Smooth muscle cell (in vitro differentiated cells): Measurements from ENCODE around the gene UCK1. TPM values are rescaled to one million over a fixed set of nuclear protein-coding genes. Genes with fewer than 3 reads are reported as not detected.

Experiments
- DNase-seq: peaks from one replicate; lab custom pipeline; 2025; ENCODE audit not compliant: unreplicated experiment; lab: John Stamatoyannopoulos, UW
- H2AFZ ChIP-seq: fragments of 200-600 bp; sonication (generic); 2 replicates; pipeline ENCODE4 v1.6.0; 2016; ENCODE audit warnings: antibody characterized with exemption, low read depth, mild to moderate bottlenecking
- H3F3A ChIP-seq: fragments of 200-600 bp; sonication (generic); 2 replicates; pipeline ENCODE4 v1.6.0; 2017; ENCODE audit warnings: antibody characterized with exemption, low read depth
- H3K27ac ChIP-seq: fragments of 200-600 bp; sonication (generic); 2 replicates; pipeline ENCODE4 v1.5.1; 2016; ENCODE audit warnings: low read depth, mild to moderate bottlenecking
- H3K27me3 ChIP-seq: fragments of 200-600 bp; sonication (generic); 2 replicates; pipeline ENCODE4 v1.6.1; 2016; ENCODE audit warnings: low read depth, mild to moderate bottlenecking
- H3K36me3 ChIP-seq: fragments of 200-600 bp; sonication (generic); 2 replicates; pipeline ENCODE4 v1.5.1; 2016; ENCODE audit warnings: low read depth
- H3K4me1 ChIP-seq: fragments of 200-600 bp; sonication (generic); 2 replicates; pipeline ENCODE4 v1.5.1; 2016; ENCODE audit warnings: low read depth
- H3K4me2 ChIP-seq: fragments of 200-600 bp; sonication (generic); 2 replicates; pipeline ENCODE4 v1.6.0; 2016; ENCODE audit warnings: mild to moderate bottlenecking
- H3K4me3 ChIP-seq: fragments of 200-600 bp; sonication (generic); 2 replicates; pipeline ENCODE4 v1.5.1; 2016; ENCODE audit warnings: mild to moderate bottlenecking
- H3K79me2 ChIP-seq: fragments of 200-600 bp; sonication (generic); 2 replicates; pipeline ENCODE4 v1.6.0; 2016; ENCODE audit warnings: low read depth, mild to moderate bottlenecking
- H3K9ac ChIP-seq: fragments of 200-600 bp; sonication (generic); 2 replicates; pipeline ENCODE4 v1.6.0; 2016; ENCODE audit warnings: low read depth
- H3K9me3 ChIP-seq: fragments of 200-600 bp; sonication (generic); replicated peaks from 2 replicates; pipeline ENCODE4 v1.5.1; 2016; ENCODE audit warnings: low read depth
- H4K20me1 ChIP-seq: fragments of 200-600 bp; sonication (generic); 2 replicates; pipeline ENCODE4 v1.6.0; 2016; ENCODE audit warnings: low read depth
- WGBS: methylation state at CpG from one replicate; pipeline ENCODE4 v1.1.7; 2016; ENCODE audit warnings: low lambda C conversion rate; 5-methylcytosine and 5-hydroxymethylcytosine counted together
- polyA plus RNA-seq: library from polyadenylated mRNA; unstranded; fragments of >200 nt; fragmentation: Nextera tagmentation; extraction: Ambion mirVana; gene quantifications from 2 replicates; pipeline ENCODE4 v1.2.1, GENCODE V29; 2016
- total RNA-seq: library from RNA; depleted of rRNA; stranded (reverse); fragments of >200 nt; gene quantifications from 2 replicates; pipeline ENCODE4 v1.2.3, GENCODE V29; 2014
- TF ChIP-seq, protein P1 (sequence below): fragments of 200-600 bp; sonication (generic); IDR thresholded peaks from 2 replicates; pipeline ENCODE4 v1.5.1; 2017; ENCODE audit warnings: borderline replicate concordance, mild to moderate bottlenecking, antibody characterized with exemption; ENCODE audit not compliant: insufficient read depth, poor library complexity, severe bottlenecking

Gene UCK1
- total and polyA plus RNA-seq, 2 experiments from 2014 or later = 9.7 to 20.2 TPM

DNA sequence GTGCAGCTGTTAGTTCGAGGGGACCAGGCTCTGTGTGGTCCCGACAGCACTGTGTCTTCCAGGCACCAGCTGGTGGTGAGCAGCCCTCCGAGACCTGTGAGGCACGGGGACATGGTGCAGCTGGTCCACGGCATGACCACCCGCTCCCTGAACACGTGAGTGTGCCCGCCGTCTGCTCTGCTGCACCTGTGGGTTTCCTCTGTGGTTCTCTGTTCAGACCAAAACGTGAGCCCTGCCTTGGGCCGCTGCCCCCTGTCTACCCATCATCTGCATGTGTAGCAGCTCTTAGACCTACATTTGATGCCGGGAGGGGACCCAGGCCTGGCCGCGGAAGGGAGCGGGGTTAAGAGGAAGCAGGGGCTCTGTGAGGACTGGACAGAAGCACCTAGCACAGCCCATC is 17.9 kb downstream of the UCK1 start:
- Histone ChIP-seq H3F3A (no peaks in the 10 kb centered on the region), H2AFZ (no peak overlapping the region), H3K4me3 (no peak overlapping the region), H3K4me2 (no peak overlapping the region), H4K20me1 (no peaks in the 10 kb centered on the region), H3K27me3 (no peaks in the 10 kb centered on the region), H3K9ac (no peak overlapping the region), H3K4me1 (no peaks in the 10 kb centered on the region), H3K27ac (no peak overlapping the region), H3K36me3 (peaks cover 8% of the 10 kb centered on the region), H3K79me2 (no peaks in the 10 kb centered on the region), H3K9me3 (no peaks in the 10 kb centered on the region)
- no peak for DNase-seq
- TF ChIP-seq, protein P1, sequence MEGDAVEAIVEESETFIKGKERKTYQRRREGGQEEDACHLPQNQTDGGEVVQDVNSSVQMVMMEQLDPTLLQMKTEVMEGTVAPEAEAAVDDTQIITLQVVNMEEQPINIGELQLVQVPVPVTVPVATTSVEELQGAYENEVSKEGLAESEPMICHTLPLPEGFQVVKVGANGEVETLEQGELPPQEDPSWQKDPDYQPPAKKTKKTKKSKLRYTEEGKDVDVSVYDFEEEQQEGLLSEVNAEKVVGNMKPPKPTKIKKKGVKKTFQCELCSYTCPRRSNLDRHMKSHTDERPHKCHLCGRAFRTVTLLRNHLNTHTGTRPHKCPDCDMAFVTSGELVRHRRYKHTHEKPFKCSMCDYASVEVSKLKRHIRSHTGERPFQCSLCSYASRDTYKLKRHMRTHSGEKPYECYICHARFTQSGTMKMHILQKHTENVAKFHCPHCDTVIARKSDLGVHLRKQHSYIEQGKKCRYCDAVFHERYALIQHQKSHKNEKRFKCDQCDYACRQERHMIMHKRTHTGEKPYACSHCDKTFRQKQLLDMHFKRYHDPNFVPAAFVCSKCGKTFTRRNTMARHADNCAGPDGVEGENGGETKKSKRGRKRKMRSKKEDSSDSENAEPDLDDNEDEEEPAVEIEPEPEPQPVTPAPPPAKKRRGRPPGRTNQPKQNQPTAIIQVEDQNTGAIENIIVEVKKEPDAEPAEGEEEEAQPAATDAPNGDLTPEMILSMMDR = no peak
- WGBS = 96% methylated on average over 15 of the region's 15 CpGs

DNA sequence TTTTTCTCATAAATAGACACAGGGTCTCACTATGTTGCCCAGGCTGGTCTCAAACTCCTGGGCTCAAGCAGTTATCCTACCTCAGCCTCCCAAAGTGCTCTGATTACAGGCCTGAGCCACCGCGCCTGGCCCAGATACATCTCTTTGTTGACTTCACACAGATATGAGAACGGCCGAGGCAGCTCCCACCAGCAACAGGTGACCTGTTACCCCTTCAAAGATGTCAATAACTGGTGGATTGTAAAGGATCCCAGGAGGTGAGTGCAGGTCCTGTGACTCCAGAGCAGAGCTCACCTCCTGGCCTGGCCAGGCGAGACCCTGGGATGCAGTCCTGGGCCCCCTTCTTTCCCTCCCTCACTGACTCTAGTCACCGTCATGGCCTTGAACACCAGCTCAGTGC is 19.2 kb downstream of the UCK1 start:
- Histone ChIP-seq H3K27me3 (no peaks in the 10 kb centered on the region), H3K36me3 (peaks cover 8% of the 10 kb centered on the region), H3K79me2 (no peaks in the 10 kb centered on the region), H3K27ac (no peak overlapping the region), H3K4me2 (no peak overlapping the region), H3F3A (no peaks in the 10 kb centered on the region), H3K9ac (no peak overlapping the region), H3K4me1 (no peaks in the 10 kb centered on the region), H4K20me1 (no peaks in the 10 kb centered on the region), H2AFZ (no peak overlapping the region), H3K9me3 (no peaks in the 10 kb centered on the region), H3K4me3 (no peak overlapping the region)
- DNase-seq = no peak
- TF ChIP-seq, protein P1 = no peak
- WGBS = 98% methylated on average over 6 of the region's 6 CpGs

DNA sequence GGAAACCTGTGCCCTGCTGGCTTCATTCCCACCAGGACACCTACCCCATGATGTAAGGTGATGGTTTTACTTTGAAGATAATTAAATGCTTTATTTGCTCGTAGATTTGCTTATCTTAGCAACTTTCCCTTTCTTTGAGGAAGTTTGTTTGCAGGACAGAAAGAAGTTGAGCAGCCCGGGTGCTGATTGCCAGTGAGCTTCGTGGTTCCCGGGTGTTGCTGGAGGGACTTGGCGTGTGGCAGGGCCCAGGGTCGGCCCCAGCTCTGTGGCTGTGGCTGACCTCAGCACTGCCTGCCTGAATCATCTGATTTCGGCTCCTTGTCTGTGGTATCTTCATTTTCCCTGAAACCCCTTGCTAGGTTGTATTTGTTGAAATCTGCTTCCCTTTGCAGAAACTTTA is 19.6 kb downstream of the UCK1 start:
- H3K4me3 ChIP-seq = no peak overlapping the region
- no peak for DNase-seq
- TF ChIP-seq, protein P1 = no peak
- no peaks in the 10 kb centered on the region for H3K4me1 ChIP-seq
- no peak overlapping the region for H3K27ac ChIP-seq
- H3F3A ChIP-seq = no peaks in the 10 kb centered on the region
- H3K9me3 ChIP-seq = no peaks in the 10 kb centered on the region
- H2AFZ ChIP-seq = no peak overlapping the region
- no peak overlapping the region for H3K9ac ChIP-seq
- H4K20me1 ChIP-seq = no peaks in the 10 kb centered on the region
- 90% methylated on average over 7 of the region's 7 CpGs for WGBS
- H3K27me3 ChIP-seq = no peaks in the 10 kb centered on the region
- H3K36me3 ChIP-seq = peaks cover 8% of the 10 kb centered on the region
- H3K4me2 ChIP-seq = no peak overlapping the region
- no peaks in the 10 kb centered on the region for H3K79me2 ChIP-seq

DNA sequence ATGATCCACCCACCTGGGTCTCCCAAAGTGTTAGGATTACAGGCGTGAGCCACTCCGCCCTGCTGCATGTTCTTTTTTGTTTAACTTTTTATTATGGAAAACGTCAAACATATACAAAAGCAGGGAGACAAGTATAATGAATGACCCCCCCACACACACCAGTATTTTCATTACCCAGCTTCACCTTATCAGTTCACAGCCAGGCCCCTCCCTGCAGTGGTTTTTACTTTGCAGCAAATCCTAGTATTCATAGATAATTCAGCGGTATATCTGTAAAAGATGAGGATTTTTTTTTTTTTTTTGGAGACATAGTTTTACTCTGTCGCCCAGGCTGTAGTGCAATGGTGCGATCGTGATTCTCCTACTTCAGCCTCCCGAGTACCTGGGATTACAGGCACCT is 26.1 kb downstream of the UCK1 start:
- TF ChIP-seq, protein P1 = no peak
- no peak for DNase-seq
- Histone ChIP-seq H3K79me2 (no peaks in the 10 kb centered on the region), H3K36me3 (peaks cover 8% of the 10 kb centered on the region), H3K27me3 (no peaks in the 10 kb centered on the region), H3K9me3 (no peaks in the 10 kb centered on the region), H2AFZ (no peak overlapping the region), H3F3A (peaks cover 10% of the 10 kb centered on the region), H4K20me1 (peaks cover 18% of the 10 kb centered on the region), H3K4me1 (peaks cover 11% of the 10 kb centered on the region), H3K27ac (no peak overlapping the region), H3K4me2 (no peak overlapping the region), H3K9ac (no peak overlapping the region), H3K4me3 (no peak overlapping the region)
- WGBS = 97% methylated on average over 8 of the region's 8 CpGs
